Germinal center (tissue), 1 donor: ENCODE results near the gene IRX3.

Source experiments
- DNase-seq: peaks from one replicate; pipeline ENCODE4 v3.0.0; 2012; ENCODE audit warnings: mixed read lengths, low spot score

Gene IRX3

GRCh38 chr16:54286366-54287130, at the start of gene IRX3:
IRX3 (minus strand) TSS chr16:54286787; CDS start chr16:54286050, 737 bp downstream.
- no peak for DNase-seq

GRCh38 chr16:54335230-54335629, 48.6 kb upstream of the IRX3 start:
- no peak for DNase-seq

GRCh38 chr16:54334208-54334607, 47.6 kb upstream of the IRX3 start:
- no peak for DNase-seq

GRCh38 chr16:54331241-54332002, 44.8 kb upstream of the IRX3 start:
- no peak for DNase-seq

GRCh38 chr16:54327609-54328008, 41.0 kb upstream of the IRX3 start:
- DNase-seq, result no peak

GRCh38 chr16:54326266-54326662, 39.7 kb upstream of the IRX3 start:
- DNase-seq, result no peak

GRCh38 chr16:54325616-54326265, 39.2 kb upstream of the IRX3 start:
- no peak for DNase-seq

GRCh38 chr16:54324716-54325115, 38.1 kb upstream of the IRX3 start:
- no peak for DNase-seq

- no peak for DNase-seq
These were observed 34.2 kb upstream of the IRX3 start for GRCh38 chr16:54320697-54321340.

GRCh38 chr16:54318941-54319340, 32.4 kb upstream of the IRX3 start:
- DNase-seq, result no peak

GRCh38 chr16:54317101-54317611, 30.6 kb upstream of the IRX3 start:
- no peak for DNase-seq

GRCh38 chr16:54316095-54316889, 29.7 kb upstream of the IRX3 start:
- DNase-seq, result no peak

GRCh38 chr16:54313789-54314188, 27.2 kb upstream of the IRX3 start:
- no peak for DNase-seq

GRCh38 chr16:54312502-54312991, 26.0 kb upstream of the IRX3 start:
- no peak for DNase-seq

GRCh38 chr16:54309341-54309740, 22.8 kb upstream of the IRX3 start:
- DNase-seq, result no peak

GRCh38 chr16:54305080-54305479, 18.5 kb upstream of the IRX3 start:
- DNase-seq, result no peak

- DNase-seq, result no peak
These were observed 17.0 kb upstream of the IRX3 start for GRCh38 chr16:54303613-54304012.

- DNase-seq, result no peak
These were observed 10.6 kb upstream of the IRX3 start for GRCh38 chr16:54297154-54297553.

GRCh38 chr16:54296543-54296942, 10.0 kb upstream of the IRX3 start:
- no peak for DNase-seq

- DNase-seq, result no peak
These were observed 5.3 kb upstream of the IRX3 start for GRCh38 chr16:54291656-54292487.
